Measurements from ENCODE around the gene DEF6.
A peak's percentile ranks its signal among the peaks of the same experiment; 100 is the strongest.

Gene DEF6

GRCh38 chr6:35312807-35313206, 15.2 kb downstream of the DEF6 start:
- Histone ChIP-seq H3K4me3 (ENCODE audit: low read length, poor library complexity, severe bottlenecking) (peak overlapping the region; percentile 68), H2AFZ (ENCODE audit: low read length) (no peak overlapping the region), H3K36me3 (ENCODE audit: insufficient read depth, low read length) (peaks cover 15% of the 10 kb centered on the region; the same call in 1 of the 2 replicates), H3K4me1 (ENCODE audit: insufficient read depth, low read length, poor library complexity, severe bottlenecking) (peaks cover 56% of the 10 kb centered on the region), H3F3A (ENCODE audit: low read depth) (no peaks in the 10 kb centered on the region), H3K27me3 (ENCODE audit: insufficient read depth, low read length, poor library complexity, severe bottlenecking) (no peaks in the 10 kb centered on the region), H4K20me1 (ENCODE audit: insufficient read depth, low read length, poor library complexity, severe bottlenecking) (no peaks in the 10 kb centered on the region), H3K4me2 (ENCODE audit: low read depth, low read length, poor library complexity, severe bottlenecking) (peak overlapping the region; percentile 82), H3K79me2 (ENCODE audit: insufficient read depth, low read length) (peaks cover 71% of the 10 kb centered on the region), H3K9me2 (replicated peaks; ENCODE audit: low read depth, low read length) (no peaks in the 10 kb centered on the region), H3K9me3 (ENCODE audit: insufficient read depth, low read depth, low read length) (no peaks in the 10 kb centered on the region), H3K9ac (ENCODE audit: low read depth, low read length, poor library complexity, severe bottlenecking) (peak overlapping the region; percentile 74)
- no peak for TF ChIP-seq EZH2phosphoT487 (IDR thresholded peaks at IDR 0.05; ENCODE audit: borderline replicate concordance)
- no peak for TF ChIP-seq CTCF (conservative IDR thresholded peaks at IDR 0.05; ENCODE audit: low read length)

GRCh38 chr6:35317483-35318195, 20.0 kb downstream of the DEF6 start:
- H3K9ac ChIP-seq (ENCODE audit: low read depth, low read length, poor library complexity, severe bottlenecking) = no peak overlapping the region

More at GRCh38 chr6:35317483-35318195, 20.0 kb downstream of the DEF6 start:
- no peak overlapping the region for H2AFZ ChIP-seq (ENCODE audit: low read length)
- no peaks in the 10 kb centered on the region for H3K9me2 ChIP-seq (replicated peaks; ENCODE audit: low read depth, low read length)
- no peak overlapping the region for H3K4me2 ChIP-seq (ENCODE audit: low read depth, low read length, poor library complexity, severe bottlenecking)
- no peak overlapping the region for H3K4me3 ChIP-seq (ENCODE audit: low read length, poor library complexity, severe bottlenecking)
- H3K79me2 ChIP-seq (ENCODE audit: insufficient read depth, low read length) = peaks cover 35% of the 10 kb centered on the region
- no peaks in the 10 kb centered on the region for H4K20me1 ChIP-seq (ENCODE audit: insufficient read depth, low read length, poor library complexity, severe bottlenecking)
- no peaks in the 10 kb centered on the region for H3K27me3 ChIP-seq (ENCODE audit: insufficient read depth, low read length, poor library complexity, severe bottlenecking)
- H3K36me3 ChIP-seq (ENCODE audit: insufficient read depth, low read length) = peaks cover 61% of the 10 kb centered on the region; the same call in 1 of the 2 replicates
- peaks cover 18% of the 10 kb centered on the region for H3K4me1 ChIP-seq (ENCODE audit: insufficient read depth, low read length, poor library complexity, severe bottlenecking)
- TF ChIP-seq CTCF (conservative IDR thresholded peaks at IDR 0.05; ENCODE audit: low read length) (no peak), EZH2phosphoT487 (IDR thresholded peaks at IDR 0.05; ENCODE audit: borderline replicate concordance) (no peak)
- no peaks in the 10 kb centered on the region for H3K9me3 ChIP-seq (ENCODE audit: insufficient read depth, low read depth, low read length)
- no peaks in the 10 kb centered on the region for H3F3A ChIP-seq (ENCODE audit: low read depth)

All from Loucy (cell line).